ENCODE results near the gene FNBP1.

GRCh38 chr9:130051855-130052254, 8.9 kb upstream of the FNBP1 start:
- no peak for TF ChIP-seq POLR2A (IDR thresholded peaks at IDR 0.05)
- TF ChIP-seq, protein P1, sequence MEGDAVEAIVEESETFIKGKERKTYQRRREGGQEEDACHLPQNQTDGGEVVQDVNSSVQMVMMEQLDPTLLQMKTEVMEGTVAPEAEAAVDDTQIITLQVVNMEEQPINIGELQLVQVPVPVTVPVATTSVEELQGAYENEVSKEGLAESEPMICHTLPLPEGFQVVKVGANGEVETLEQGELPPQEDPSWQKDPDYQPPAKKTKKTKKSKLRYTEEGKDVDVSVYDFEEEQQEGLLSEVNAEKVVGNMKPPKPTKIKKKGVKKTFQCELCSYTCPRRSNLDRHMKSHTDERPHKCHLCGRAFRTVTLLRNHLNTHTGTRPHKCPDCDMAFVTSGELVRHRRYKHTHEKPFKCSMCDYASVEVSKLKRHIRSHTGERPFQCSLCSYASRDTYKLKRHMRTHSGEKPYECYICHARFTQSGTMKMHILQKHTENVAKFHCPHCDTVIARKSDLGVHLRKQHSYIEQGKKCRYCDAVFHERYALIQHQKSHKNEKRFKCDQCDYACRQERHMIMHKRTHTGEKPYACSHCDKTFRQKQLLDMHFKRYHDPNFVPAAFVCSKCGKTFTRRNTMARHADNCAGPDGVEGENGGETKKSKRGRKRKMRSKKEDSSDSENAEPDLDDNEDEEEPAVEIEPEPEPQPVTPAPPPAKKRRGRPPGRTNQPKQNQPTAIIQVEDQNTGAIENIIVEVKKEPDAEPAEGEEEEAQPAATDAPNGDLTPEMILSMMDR (IDR thresholded peaks at IDR 0.05) = no peak

All from body of pancreas (tissue), 4 donors.